GM06990 (cell line): Measurements from ENCODE around the gene TREML2.
A peak's percentile ranks its signal among the peaks of the same experiment; 100 is the strongest.

Experiments
- DNase-seq: peaks from one replicate; pipeline ENCODE4 v3.0.0-alpha.2; 2011; ENCODE audit not compliant: insufficient read length; ENCODE audit errors: extremely low read depth
- H3K27me3 ChIP-seq: replicated peaks from 2 replicates; pipeline ENCODE4 v1.6.0; 2011; ENCODE audit warnings: low read length; ENCODE audit not compliant: control insufficient read depth, insufficient read depth
- H3K36me3 ChIP-seq: 2 replicates; pipeline ENCODE4 v1.5.1; 2011; ENCODE audit warnings: low read length; ENCODE audit not compliant: control insufficient read depth, insufficient read depth
- H3K4me3 ChIP-seq: replicated peaks from 2 replicates; pipeline ENCODE4 v1.5.1; 2011; ENCODE audit warnings: low read depth, mild to moderate bottlenecking, control low read depth, low read length
- CTCF ChIP-seq: IDR thresholded peaks from 2 replicates; pipeline ENCODE4 v1.5.1; 2011; ENCODE audit warnings: low read length, control low read depth, mild to moderate bottlenecking, inconsistent platforms; ENCODE audit not compliant: insufficient read depth, poor library complexity, severe bottlenecking

Gene TREML2

GRCh38 chr6:41201764-41202173 is 820 bp upstream of the TREML2 start:
- Histone ChIP-seq H3K4me3 (no peak overlapping the region), H3K27me3 (no peaks in the 10 kb centered on the region), H3K36me3 (peaks cover 1% of the 10 kb centered on the region; the same call in 1 of the 2 replicates)
- no peak for TF ChIP-seq CTCF
- no peak for DNase-seq

GRCh38 chr6:41200296-41200900 is 551 bp downstream of the TREML2 start:
- peak; percentile 44 for DNase-seq
- TF ChIP-seq CTCF = no peak
- H3K27me3 ChIP-seq = no peaks in the 10 kb centered on the region
- H3K36me3 ChIP-seq = peaks cover 4% of the 10 kb centered on the region; the same call in 1 of the 2 replicates
- peak overlapping the region; percentile 55 for H3K4me3 ChIP-seq

GRCh38 chr6:41199552-41200246 is 1.2 kb downstream of the TREML2 start:
- Histone ChIP-seq H3K27me3 (no peaks in the 10 kb centered on the region), H3K36me3 (peaks cover 7% of the 10 kb centered on the region), H3K4me3 (peak overlapping the region; percentile 55)
- no peak for TF ChIP-seq CTCF
- peak; percentile 43 for DNase-seq

- no peaks in the 10 kb centered on the region for H3K27me3 ChIP-seq
- H3K36me3 ChIP-seq = peaks cover 25% of the 10 kb centered on the region
- H3K4me3 ChIP-seq = no peak overlapping the region
- no peak for DNase-seq
- TF ChIP-seq CTCF = no peak
These were observed 3.7 kb downstream of the TREML2 start for GRCh38 chr6:41197234-41197633.

GRCh38 chr6:41194386-41194785 is 6.6 kb downstream of the TREML2 start:
- no peak for DNase-seq
- no peak overlapping the region for H3K4me3 ChIP-seq
- TF ChIP-seq CTCF = no peak
- no peaks in the 10 kb centered on the region for H3K27me3 ChIP-seq
- H3K36me3 ChIP-seq = peaks cover 32% of the 10 kb centered on the region
